Right renal cortex interstitium (tissue), 3 donors: ENCODE data around the gene PTS. TPM values are rescaled to one million over a fixed set of nuclear protein-coding genes. Genes with fewer than 3 reads are reported as not detected.

Experiments
- DNase-seq, 3 donors: peaks; one replicate each; pipeline ENCODE4 v3.0.0-alpha.2; 2013; ENCODE audit warnings: low read depth in 3 of 3, low spot score in 2 of 3
- polyA plus RNA-seq, 3 donors: library from polyadenylated mRNA; unstranded; fragments of 120-200 nt; gene quantifications; one replicate each; pipeline ENCODE4 v1.2.1, GENCODE V29; 2013; ENCODE audit not compliant: insufficient read length in 3 of 3

Gene PTS
- polyA plus RNA-seq, 3 donors, result 44.6 to 50.9 (median 48.1) TPM

DNA sequence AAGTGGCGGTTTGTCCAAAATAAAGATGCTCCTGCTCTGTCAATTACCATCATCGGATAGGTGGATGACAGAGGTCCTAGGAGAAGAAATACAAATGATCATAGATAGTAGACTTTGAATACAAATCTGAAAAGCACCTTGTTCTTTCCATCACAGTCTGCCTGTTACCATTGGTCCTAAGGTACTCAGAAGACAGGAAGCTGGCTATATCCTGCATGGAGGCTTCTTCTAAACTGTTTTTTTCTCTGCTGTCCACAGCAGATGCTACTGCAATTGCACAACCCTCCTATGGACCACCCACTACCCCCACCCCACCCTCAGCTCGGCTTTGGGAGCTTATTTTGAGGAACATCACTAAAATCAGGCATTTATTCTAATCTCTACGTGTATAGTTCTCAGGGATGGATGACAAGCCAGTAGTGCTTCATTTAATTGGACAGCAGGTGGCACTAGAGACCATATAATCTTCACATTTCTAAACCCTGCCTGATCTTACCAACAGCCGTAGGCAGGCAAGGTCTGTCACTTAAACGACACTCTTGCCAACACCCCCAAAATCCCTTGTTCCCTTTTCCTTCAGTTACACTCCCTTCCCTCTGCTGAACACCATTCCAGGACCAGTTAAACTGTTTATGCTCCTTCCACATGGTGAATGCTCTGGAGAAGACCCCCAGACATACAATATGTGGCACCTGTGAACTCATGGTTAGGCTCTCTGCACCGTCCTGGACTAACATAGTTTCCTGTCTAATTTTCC, 6.6 kb upstream of the PTS start:
- DNase-seq, result peak; percentile 58 to 62 (median 61)

DNA sequence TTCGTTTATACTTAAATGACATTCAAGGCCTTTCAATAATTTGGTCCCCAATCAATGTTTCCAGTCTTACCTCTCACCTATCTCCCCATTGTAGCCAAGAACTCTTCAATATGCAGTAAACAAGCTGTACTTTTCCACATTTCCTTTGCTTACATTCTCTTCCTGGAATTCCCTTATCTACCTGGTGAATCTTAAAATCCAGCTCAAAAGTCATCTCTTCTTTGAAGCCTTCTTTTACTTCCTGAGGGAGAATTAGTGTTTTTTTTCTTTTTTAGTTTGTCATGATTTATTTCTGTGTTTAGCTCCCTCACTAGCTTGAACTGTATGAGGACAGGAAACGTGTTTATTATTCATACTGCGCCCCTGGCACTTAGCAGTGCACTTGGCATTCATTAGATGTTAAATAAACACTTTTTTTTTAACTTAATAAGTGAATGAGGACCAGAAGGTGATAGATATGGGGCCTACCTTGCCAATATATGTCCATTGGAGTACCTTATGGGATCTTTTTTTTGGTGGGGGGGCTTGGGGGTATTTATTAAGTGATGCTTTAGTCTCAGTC, 4.9 kb upstream of the PTS start:
- no peak for DNase-seq

DNA sequence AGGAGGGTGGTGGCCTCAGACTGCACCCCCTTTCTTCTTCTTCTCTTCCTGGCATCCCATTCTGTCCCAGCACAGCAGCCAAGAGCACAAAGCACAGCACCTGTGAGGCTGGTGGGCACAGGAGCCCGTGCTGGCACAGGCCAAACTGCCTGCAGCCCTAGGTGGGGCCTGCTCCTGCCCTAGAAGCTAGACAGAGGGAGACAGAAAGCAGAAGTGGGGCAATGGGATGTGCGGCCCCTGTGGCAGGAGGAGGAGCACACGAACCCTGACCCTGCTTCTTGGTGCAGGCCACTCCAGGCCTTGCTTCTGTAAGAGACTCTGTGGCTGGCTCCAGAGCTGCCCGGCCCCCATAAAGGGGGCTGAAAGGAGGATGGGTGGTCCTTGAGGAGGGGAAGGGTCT, 3.9 kb upstream of the PTS start:
- DNase-seq, result no peak

DNA sequence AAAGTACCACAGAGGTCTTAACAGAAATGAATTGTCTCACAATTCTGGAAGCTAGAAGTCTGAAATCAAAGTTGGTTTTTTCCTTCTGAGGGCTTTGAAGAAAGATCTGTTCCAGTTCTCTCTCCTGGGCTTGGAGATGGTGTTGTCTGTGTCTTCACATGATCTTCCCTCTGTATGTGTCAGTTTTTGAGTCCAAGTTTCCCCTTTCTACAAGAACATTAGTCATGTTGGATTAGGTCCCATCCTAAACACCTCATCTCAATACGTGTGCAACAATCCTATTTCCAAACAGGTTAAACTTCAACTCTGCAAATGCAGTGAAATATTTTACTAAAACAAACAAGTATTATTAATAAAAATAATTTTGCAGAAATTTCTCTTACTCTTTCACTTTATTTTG, 3.1 kb upstream of the PTS start:
- DNase-seq, result no peak

DNA sequence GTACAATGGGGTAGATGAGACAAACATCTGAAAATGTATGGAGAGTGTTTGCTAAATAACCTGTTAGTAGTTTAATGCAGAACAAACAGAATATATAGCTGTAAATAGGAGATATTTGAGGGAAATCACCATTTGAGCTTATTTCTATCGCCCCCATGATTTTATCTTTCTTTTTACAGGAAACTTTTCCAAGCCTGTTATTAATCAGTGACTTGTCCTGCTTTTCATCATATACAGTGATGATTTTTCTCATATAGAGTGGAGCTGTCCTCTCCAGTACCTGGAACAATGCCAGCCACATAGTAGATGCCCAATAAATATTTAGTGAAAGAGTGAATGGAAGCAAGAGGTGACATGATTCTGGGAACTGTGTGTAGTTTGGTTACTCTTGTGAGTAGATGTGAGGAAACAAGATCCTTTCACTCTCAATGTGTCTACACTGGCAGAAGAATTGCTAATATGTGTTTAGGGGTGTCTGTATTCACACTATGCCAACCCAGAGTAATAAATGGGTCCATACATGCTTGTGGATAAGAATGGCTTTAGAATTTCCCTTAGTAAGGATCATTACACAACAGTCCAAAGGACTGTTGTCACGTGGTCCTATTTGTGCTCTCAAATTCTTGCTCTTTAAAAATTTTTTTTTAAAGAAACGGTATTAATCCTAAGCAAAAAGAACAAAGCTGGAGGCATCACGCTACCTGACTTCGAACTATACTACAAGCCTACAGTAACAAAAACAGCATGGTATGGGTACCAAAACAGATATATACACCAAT, 2.3 kb upstream of the PTS start:
- DNase-seq, result no peak

DNA sequence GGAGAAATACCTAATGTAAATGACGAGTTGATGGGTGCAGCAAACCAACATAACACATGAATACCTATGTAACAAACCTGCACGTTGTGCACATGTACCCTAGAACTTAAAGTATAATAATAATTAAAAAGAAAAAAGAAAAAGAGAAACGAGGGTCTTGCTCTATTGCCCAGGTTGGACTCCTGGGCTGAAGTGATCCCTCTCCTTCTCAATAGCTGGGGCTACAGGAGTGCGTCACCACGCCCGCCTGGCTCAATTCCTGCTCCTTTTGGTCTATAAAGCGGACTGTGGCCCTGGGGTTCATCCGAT, 521 bp upstream of the PTS start:
- no peak for DNase-seq

DNA sequence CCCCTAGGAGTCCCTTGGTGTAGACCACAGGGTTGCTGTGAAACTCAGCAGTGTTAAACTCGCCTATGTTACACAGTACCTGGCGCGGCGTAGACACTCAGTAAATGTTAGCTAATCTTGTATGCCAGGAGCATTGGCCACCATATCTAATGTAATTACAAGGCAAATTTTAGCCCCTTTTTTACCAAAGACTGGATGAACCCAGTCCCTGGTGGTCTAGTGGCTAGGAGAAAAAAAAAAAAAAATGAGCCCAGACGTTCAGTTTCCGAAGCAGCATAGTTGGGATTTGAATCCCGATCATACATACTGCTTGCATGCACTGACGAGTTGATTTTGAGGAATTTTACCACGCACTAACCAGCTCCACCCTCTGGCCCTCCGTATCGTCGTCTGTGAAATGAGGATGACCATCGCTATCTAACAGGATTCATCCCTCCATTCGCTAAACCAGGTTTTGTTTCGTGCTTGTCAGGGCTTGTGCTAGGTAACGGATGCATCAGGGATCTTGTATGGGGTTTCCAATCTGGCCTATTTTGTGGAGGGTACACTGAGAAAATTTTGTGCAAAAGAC, 688 bp downstream of the PTS start:
- DNase-seq, result peak in 2 of 3 donors; percentile 1 to 43

DNA sequence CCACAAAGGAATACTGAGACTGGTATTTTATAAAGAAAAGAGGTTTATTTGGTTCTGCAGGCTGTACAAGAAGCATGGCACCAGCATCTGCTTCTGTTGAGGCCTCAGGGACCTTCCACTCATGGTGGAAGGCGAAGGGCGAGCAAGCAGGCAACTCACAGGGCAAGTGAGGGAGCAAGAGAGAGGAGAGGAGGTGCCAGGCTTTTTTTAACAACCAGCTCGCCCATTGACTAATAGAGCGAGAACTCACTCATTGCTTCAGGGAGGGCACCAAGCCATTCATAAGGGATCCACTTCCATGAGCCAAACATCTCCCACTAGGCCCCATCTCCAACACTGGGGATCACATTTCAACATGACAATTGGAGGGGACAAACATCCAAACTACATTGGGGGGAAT, 1.2 kb downstream of the PTS start:
- DNase-seq, result no peak

DNA sequence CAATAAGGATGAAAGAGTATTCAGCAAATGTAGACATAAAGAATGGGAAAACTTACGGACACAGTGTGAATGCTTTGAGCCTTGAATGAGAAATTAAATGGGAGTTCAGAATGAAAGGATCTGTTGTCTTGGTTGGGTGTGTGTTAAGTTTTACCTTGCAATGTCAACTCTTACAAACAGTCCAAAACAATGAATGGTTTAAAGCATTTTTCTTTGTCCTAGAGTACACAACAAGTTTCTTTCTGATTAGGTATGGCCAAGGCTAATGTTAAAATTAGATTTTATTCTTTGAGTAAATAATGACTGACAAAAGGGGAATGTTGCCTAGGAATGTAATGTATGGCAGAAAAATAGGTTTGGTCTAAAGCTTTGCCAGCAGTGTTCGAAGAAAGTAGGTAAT, 2.5 kb downstream of the PTS start:
- DNase-seq, result no peak

DNA sequence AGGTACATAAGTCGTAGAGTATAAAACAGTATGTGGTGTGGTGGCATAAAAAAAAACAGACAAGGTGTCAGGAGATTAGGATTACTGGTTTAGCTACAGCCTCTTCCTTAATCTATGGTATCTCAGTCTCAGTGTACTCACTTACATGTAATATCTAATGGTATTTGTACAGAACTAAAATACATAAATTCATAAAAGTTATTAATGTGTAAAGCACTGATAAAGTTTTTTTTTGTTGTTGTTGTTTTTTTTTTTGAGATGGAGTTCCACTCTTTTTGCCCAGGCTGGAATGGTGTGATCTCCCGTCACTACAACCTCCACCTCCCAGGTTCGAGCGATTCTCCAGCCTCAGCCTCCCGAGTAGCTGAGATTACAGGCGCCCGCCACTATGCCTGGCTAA, 2.9 kb downstream of the PTS start:
- DNase-seq, result no peak

DNA sequence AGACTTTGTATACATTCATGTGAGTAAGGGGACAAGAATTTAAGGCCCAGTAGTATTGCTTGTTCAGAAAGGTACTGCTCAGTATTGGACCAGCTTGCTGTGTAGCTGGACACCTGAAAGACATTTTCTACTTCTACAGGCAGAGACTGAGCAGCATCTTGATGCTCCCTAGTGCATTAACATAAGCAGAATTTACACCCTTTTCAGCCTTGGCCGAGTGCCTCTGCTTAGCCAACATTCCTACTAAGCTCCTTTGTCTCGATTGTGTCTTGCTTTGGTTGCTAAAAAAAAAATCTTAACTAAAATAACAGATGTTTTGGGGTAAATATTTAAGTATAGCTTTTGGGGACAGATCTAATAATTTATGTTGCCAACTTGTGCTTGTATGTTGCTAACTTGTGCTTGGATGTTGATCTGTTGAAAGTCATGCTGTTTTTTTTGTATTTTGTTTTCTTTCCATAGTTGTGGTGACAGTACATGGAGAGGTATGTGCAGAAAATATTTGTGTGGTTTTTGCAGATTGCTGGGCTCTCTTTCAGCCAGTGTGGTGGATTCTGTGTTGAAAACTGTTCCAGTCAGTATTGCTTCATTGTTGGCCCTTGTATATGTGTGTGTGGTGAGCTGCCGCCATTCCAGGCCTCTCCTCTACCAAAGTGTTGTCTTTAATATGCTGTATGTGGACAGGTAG, 3.7 kb downstream of the PTS start:
- DNase-seq, result no peak

DNA sequence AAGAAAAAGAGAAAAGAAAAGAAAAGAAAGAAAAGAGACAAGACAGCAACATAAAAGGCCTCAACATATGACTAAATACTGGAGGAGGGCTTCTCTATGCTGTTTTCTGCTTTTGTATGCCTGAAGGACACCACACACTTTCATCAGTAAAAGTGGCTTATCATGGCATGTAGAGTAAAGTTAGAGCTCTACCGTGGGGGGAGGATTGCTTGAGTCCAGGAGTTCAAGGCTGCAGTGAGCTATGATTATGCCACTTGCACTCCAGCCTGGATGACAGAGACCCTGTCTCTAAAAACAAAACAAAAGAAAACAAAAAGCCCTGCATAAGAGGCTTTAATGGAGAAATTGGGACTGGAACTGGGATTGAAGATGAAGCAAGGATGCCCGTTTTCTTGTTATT, 5.7 kb downstream of the PTS start:
- DNase-seq, result no peak

DNA sequence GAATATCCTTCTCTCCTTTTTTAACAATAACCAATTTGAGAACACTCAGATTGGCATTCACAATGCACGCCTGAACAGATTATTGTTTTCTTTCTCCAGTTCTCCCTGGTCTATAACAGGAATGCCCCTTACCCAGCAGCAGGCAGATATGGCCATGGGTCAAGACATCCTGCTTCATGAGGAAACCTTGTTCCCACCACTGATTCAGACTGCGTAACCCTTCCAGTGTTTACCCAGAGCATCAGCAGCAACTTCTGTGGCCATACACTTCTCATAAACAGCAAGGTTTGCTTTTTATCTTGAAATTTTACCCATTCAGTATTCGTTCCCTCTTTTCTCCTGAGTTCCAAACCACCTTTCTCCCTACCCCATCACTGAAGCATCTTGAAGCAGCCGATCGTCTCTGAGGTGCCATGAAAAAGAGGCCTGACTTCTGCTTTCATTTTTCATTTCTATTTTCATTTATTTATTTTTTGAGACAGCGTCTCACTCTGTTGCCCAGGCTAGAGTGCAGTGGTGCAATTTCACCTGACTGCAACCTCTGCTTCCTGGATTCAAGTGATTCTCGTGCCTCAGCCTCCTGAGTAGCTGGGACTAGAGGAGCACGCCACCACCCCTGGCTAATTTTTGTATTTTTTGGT, 9.6 kb downstream of the PTS start:
- no peak for DNase-seq

DNA sequence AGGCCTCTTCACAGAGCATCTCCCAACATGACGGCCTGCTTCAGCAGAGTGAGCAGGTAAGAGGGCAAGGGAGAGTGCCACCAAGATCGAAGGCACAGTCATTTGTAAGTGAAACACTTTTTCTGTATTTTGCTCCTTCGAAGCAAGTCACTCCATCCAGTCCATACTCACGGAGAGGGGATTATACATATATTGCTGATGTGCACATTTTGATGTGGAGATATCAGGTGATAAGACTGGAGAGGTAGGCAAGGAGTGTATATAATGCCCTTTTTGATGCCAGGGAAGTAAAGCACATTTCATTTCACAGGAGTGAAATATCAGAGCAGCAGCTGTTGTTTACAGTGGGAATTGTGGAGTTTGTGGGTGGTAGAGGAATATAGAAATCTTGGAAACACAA, 11.2 kb downstream of the PTS start:
- no peak for DNase-seq

DNA sequence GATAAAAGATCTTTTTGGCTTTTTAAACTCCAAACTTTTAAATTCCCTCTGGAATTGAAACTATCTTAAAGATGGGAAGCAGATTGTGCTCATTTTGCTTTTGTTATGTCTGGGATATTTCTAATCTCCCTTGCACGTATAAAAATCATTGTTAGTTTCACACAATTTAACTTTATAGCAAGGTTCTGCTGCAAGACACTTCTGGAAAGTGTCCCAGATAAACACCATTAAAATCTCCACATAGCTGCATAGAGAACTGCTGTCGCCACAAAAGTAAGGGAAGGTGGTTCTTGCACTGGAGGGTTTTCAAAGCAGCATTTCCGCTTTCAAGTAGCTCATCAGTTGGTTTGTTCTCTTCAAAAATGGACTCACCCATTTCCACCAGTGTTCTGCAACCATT, 11.8 kb downstream of the PTS start:
- DNase-seq, result no peak

DNA sequence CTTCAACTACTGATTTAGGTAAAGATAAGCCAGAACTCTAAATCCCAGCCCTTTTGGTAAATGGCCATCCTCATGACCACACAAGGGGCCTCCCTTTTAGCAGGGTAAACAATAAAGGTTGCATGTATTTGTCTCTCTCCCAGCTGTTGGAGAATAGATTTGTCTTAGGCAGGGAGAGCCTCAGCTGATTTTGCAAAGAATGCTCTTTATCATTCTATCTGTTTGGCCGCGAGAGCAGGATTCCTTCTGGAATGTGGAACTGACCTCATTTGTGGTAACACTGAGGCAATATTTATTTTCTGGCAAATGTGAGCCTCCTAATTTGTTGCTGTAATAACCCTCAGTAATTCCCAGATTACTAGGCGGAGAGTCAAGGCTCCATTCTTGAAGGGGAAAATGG, 15.3 kb downstream of the PTS start:
- no peak for DNase-seq

DNA sequence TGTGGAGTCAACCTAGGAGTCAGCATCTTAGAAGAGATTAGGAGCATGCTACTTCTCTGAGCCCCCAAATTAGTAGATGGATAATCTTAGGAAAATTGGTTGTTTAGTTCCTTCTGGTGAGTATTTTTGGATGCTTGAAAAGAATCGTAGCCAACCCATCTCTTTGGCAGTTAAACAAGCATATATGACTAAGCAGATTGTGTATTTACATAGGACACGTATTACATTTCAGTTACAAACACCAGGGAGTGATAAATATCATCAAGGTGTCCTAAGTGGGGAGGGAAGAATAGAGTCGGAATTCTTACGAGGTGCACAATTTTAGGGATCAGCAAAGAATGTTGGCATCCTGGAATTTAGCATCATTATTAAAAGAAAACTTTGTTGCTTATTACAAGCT, 21.0 kb downstream of the PTS start:
- DNase-seq, result no peak

DNA sequence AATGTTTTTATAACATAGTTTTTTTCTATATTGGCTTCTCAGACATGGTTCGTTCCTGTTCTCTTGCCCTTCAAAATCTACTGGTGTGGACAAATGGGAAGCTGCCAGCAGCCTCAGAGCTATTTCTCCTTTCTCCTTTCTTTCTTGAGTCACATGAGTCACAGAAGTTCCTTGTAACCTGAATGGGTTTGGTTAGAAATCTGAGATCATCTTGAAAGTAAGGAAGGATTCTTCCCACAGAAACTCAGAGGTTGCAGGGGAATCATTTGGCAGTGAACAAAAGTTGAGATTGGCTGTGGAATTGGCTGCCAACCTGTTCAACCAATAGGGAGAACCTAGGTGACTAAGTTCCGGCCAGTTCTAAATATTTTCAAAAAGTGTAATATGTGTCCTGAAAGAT, 22.0 kb downstream of the PTS start:
- DNase-seq, result no peak

DNA sequence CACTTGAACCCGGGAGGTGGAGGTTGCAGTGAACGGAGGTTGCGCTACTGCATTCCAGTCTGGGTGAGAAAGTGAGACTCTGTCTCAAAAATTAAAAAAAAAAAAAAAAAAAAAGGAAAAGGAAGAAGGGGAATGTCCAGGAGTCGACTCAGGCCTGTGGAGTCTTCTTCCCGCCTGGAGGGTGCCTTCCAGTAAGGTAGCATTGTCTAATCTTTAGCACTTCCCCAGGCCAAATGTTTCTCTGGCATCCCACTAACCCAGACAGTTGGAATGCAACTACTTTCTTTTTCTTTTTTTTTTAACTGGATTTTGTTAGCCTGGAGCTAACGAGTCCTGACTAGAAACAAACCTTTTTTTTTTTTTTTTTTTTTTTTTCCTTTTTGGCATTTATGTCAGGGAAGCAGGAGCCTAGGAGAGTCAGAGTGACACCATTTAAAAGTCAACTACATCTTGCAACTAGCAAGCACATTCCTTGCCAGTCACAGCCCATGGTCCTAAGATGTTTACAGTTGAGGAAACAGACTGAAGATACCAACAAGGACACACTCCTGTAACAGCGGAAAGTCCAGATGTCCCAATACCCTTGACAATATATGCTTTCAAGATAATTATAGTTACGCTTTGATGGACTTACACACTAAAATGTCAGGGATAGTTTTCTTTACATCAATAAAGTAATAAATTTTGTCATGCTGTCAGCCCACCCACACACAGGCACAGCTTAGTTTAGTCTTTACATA, 23.8 kb downstream of the PTS start:
- no peak for DNase-seq

DNA sequence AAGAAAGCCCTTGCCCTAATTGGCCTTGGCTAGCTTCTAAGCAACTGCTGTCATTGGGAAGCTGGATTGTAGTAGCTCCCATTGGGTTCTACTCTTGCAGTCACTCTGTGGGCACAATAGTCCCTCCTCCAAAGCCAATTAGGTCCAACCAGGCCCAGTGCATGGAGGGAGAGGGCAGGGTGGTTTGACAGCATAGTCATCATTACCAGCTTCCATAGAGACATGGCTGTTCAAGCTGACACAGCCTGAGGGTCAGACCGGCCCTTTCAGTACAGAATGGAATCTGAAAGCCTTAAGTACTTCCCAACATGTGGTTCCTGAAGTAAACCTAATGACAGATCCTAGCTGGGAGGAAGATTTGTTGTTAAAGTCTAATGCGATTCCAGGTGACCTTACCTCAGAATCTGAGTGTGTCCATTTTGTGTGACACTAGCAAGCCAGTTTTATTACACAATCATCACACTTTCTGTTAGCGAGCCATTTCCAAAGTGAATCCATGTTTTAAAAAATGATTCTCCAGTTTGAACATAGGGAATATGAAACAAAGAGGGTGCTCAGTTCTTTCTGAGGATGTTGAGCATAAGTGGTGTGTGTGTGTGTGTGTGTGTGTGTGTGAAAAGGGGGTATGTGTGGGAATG, 27.5 kb downstream of the PTS start:
- DNase-seq, result no peak
